ENCODE data around the gene MAPK8IP3. TPM values are rescaled to one million over a fixed set of nuclear protein-coding genes. Genes with fewer than 3 reads are reported as not detected.
A peak's percentile ranks its signal among the peaks of the same experiment; 100 is the strongest.

Gene MAPK8IP3
- 100 to 1,000 TPM; 107 to 115 TPM for total RNA-seq

GRCh38 chr16:1705688-1706385, at the start of gene MAPK8IP3:
Gene MAPK8IP3, plus strand, starts transcription at chr16:1706195. Its CDS starts 145 bp downstream, at chr16:1706340.

GRCh38 chr16:1677942-1678499, 28.0 kb upstream of the MAPK8IP3 start, which contains the start of gene JPT2:
Gene JPT2, plus strand, starts transcription at chr16:1678279. Its CDS starts 34 bp downstream, at chr16:1678313.

GRCh38 chr16:1771188-1771863, 65.3 kb downstream of the MAPK8IP3 start, which contains the start of gene NME3:
Gene NME3, minus strand, starts transcription at chr16:1771543. Its CDS starts 9 bp downstream, at chr16:1771534.

GRCh38 chr16:1772362-1772907, 66.4 kb downstream of the MAPK8IP3 start, which contains the start of gene EME2:
Gene EME2, plus strand, starts transcription at chr16:1772810. Its CDS starts 418 bp downstream, at chr16:1773228.

GRCh38 chr16:1772908-1773702, 67.1 kb downstream of the MAPK8IP3 start, which contains the start of gene MRPS34:
Gene MRPS34, minus strand, starts transcription at chr16:1773134. Its CDS starts 15 bp downstream, at chr16:1773119.

GRCh38 chr16:1782408-1783264, 76.6 kb downstream of the MAPK8IP3 start, which contains the start of the genes NUBP2 and SPSB3:
Gene NUBP2, plus strand, starts transcription at chr16:1782960. Its CDS starts 61 bp downstream, at chr16:1783021.
Gene SPSB3, minus strand, starts transcription at chr16:1782571. Its CDS starts 1,088 bp downstream, at chr16:1781483.

GRCh38 chr16:1793578-1794220, 87.7 kb downstream of the MAPK8IP3 start, which contains the start of gene IGFALS:
Gene IGFALS, minus strand, starts transcription at chr16:1793705. Its CDS starts 53 bp downstream, at chr16:1793652.

Small RNA genes within 50 kb of the gene (microRNA-seq; reads per million reads assigned to microRNA genes)
- 2.7 reads per million, percentile 12 among the genes with 10 or more reads in this experiment for gene MIR3177 (ENCODE audit: borderline microRNAs expressed, borderline replicate concordance)

Other genes starting within 250 kb of the MAPK8IP3 start
- 10 to 100 TPM; 61.3 to 66.5 TPM for gene CLCN7, start 231.2 kb upstream of the MAPK8IP3 start, total RNA-seq
- gene PTX4, start 217.3 kb upstream of the MAPK8IP3 start, total RNA-seq, result not detected
- 10 to 100 TPM; 55.8 to 58.1 TPM for gene TELO2, start 212.8 kb upstream of the MAPK8IP3 start, total RNA-seq
- gene TMEM204, start 172.5 kb upstream of the MAPK8IP3 start, total RNA-seq, result 10 to 100 TPM; 64.2 to 65.7 TPM
- gene IFT140, start 94.1 kb upstream of the MAPK8IP3 start, total RNA-seq, result 10 to 100 TPM; 11.7 to 13.4 TPM
- gene CRAMP1, start 93.8 kb upstream of the MAPK8IP3 start, total RNA-seq, result 10 to 100 TPM; 27.4 to 28.1 TPM
- 10 to 100 TPM; 45.1 to 47.1 TPM for gene JPT2, start 27.9 kb upstream of the MAPK8IP3 start, total RNA-seq
- gene NME3, start 65.3 kb downstream of the MAPK8IP3 start, total RNA-seq, result 10 to 100 TPM; 43.1 to 45.1 TPM
- gene EME2, start 66.6 kb downstream of the MAPK8IP3 start, total RNA-seq, result 10 to 100 TPM; 26.6 to 27.4 TPM
- 10 to 100 TPM; 88.3 to 89.4 TPM for gene MRPS34, start 66.9 kb downstream of the MAPK8IP3 start, total RNA-seq
- gene SPSB3, start 76.4 kb downstream of the MAPK8IP3 start, total RNA-seq, result 10 to 100 TPM; 53.5 to 53.7 TPM
- gene NUBP2, start 76.8 kb downstream of the MAPK8IP3 start, total RNA-seq, result 10 to 100 TPM; 45.7 to 47.8 TPM
- gene IGFALS, start 87.5 kb downstream of the MAPK8IP3 start, total RNA-seq, result under 1 TPM in 1 of 2 experiments, not detected in 1; 0.15 TPM
- gene HAGH, start 120.6 kb downstream of the MAPK8IP3 start, total RNA-seq, result 10 to 100 TPM; 41.0 to 44.3 TPM
- 10 to 100 TPM; 11.3 to 11.5 TPM for gene FAHD1, start 121.0 kb downstream of the MAPK8IP3 start, total RNA-seq
- gene MEIOB, start 166.0 kb downstream of the MAPK8IP3 start, total RNA-seq, result not detected
- gene HS3ST6, start 212.2 kb downstream of the MAPK8IP3 start, total RNA-seq, result not detected
- gene MSRB1, start 237.0 kb downstream of the MAPK8IP3 start, total RNA-seq, result 10 to 100 TPM; 13.7 to 13.8 TPM
- gene RPL3L, start 248.5 kb downstream of the MAPK8IP3 start, total RNA-seq, result not detected